Type B pancreatic cell (in vitro differentiated cells): ENCODE data around the gene SCAPER. TPM values are rescaled to one million over a fixed set of nuclear protein-coding genes. Genes with fewer than 3 reads are reported as not detected.

ENCODE experiments used
- DNase-seq: peaks from one replicate; pipeline ENCODE4 v3.0.0; 2021; ENCODE audit warnings: mixed read lengths; ENCODE audit not compliant: unreplicated experiment; ENCODE audit errors: extremely low spot score
- H3K27ac Mint-ChIP-seq: 2 replicates; pipeline ENCODE4 v1.8.0; 2021; ENCODE audit warnings: mild to moderate bottlenecking, mixed read lengths
- H3K27me3 Mint-ChIP-seq: 2 replicates; pipeline ENCODE4 v1.8.0; 2021; ENCODE audit warnings: mixed read lengths
- H3K36me3 Mint-ChIP-seq: 2 replicates; pipeline ENCODE4 v1.8.0; 2021; ENCODE audit warnings: mixed read lengths
- H3K4me1 Mint-ChIP-seq: one replicate; pipeline ENCODE4 v1.8.0; 2021; ENCODE audit warnings: mixed read lengths; ENCODE audit not compliant: unreplicated experiment
- H3K4me3 Mint-ChIP-seq: 2 replicates; pipeline ENCODE4 v1.8.0; 2021; ENCODE audit warnings: mild to moderate bottlenecking, mixed read lengths
- H3K9me3 Mint-ChIP-seq: 2 replicates; pipeline ENCODE4 v1.8.0; 2021; ENCODE audit warnings: mixed read lengths
- CTCF ChIP-seq: fragments of 200-600 bp; sonication (generic); conservative IDR thresholded peaks from 2 replicates; pipeline ENCODE4 v1.5.0; 2021; ENCODE audit warnings: antibody characterized with exemption, mild to moderate bottlenecking
- total RNA-seq: library from RNA; stranded (reverse); gene quantifications from 2 replicates; pipeline ENCODE4 v1.2.1, GENCODE V29; 2021; ENCODE audit warnings: low replicate concordance

SCAPER gene
- total RNA-seq, 1 donor from 2014 or later: 26.6 TPM

GRCh38 chr15:76391847-76392246 is 513.3 kb downstream of the SCAPER start:
- no peak for TF ChIP-seq CTCF

DNA sequence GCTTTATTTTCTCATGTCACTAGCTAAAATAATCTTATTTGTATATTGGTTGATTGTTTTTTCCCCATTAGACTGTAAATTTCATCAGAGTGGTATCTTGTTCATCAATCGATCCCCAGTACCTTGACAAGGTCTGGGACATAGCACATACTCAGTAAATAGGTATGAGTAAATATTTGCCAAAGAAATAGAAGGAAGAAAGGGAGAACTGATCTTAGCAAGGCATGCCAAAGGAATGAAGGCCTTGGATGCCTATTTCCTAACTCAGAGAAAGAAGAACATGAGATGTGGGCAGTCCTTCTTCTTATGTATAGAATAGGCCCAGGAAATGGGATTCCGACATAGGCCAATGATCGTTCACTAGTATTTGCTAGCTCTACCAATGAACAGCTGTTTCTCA is 513.8 kb downstream of the SCAPER start:
- H3K4me3 Mint-ChIP-seq: no peak overlapping the region
- peaks cover 2% of the 10 kb centered on the region for H3K27me3 Mint-ChIP-seq
- H3K4me1 Mint-ChIP-seq: no peaks in the 10 kb centered on the region
- no peaks in the 10 kb centered on the region for H3K9me3 Mint-ChIP-seq
- no peak for TF ChIP-seq CTCF
- no peak overlapping the region for H3K27ac Mint-ChIP-seq
- DNase-seq: no peak
- H3K36me3 Mint-ChIP-seq: peaks cover 3% of the 10 kb centered on the region

More at GRCh38 chr15:76391847-76392246, 513.3 kb downstream of the SCAPER start:
- Mint-ChIP-seq H3K4me3 (no peak overlapping the region), H3K27me3 (no peaks in the 10 kb centered on the region), H3K9me3 (no peaks in the 10 kb centered on the region), H3K27ac (no peak overlapping the region), H3K36me3 (no peaks in the 10 kb centered on the region), H3K4me1 (no peaks in the 10 kb centered on the region)
- DNase-seq: no peak

- Mint-ChIP-seq H3K27ac (no peak overlapping the region), H3K4me1 (no peaks in the 10 kb centered on the region), H3K4me3 (no peak overlapping the region), H3K9me3 (no peaks in the 10 kb centered on the region), H3K36me3 (peaks cover 5% of the 10 kb centered on the region), H3K27me3 (peaks cover 3% of the 10 kb centered on the region)
- no peak for DNase-seq
- no peak for TF ChIP-seq CTCF
Observed at GRCh38 chr15:76390571-76390970, 514.6 kb downstream of the SCAPER start.

DNA sequence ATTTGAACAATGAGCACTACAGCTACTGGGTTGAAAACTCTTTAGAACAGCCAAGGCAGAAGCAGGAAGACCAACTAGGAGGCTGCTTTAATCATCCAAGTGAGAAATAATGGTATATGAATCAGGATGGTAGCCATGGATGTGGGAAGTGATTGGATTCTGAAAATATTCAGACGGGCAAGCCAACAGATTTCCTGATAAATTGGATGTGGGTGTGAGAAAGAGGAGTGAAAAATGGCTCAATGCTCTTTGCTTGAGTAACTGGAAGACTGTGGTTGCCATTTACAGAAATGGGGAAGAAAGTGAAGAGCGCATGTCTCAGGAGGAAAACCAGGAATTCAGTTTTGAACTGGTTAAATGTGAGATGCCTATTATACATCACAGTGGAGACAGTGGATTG is 518.2 kb downstream of the SCAPER start:
- no peak overlapping the region for H3K27ac Mint-ChIP-seq
- H3K27me3 Mint-ChIP-seq: peaks cover 7% of the 10 kb centered on the region
- no peak for DNase-seq
- TF ChIP-seq CTCF: no peak
- peaks cover 4% of the 10 kb centered on the region for H3K4me1 Mint-ChIP-seq
- H3K9me3 Mint-ChIP-seq: no peaks in the 10 kb centered on the region
- no peak overlapping the region for H3K4me3 Mint-ChIP-seq
- H3K36me3 Mint-ChIP-seq: peaks cover 5% of the 10 kb centered on the region

GRCh38 chr15:76386178-76386577 is 519.0 kb downstream of the SCAPER start:
- Mint-ChIP-seq H3K4me3 (no peak overlapping the region), H3K9me3 (no peaks in the 10 kb centered on the region), H3K4me1 (peaks cover 4% of the 10 kb centered on the region), H3K36me3 (peaks cover 5% of the 10 kb centered on the region), H3K27ac (no peak overlapping the region), H3K27me3 (peaks cover 7% of the 10 kb centered on the region)
- no peak for TF ChIP-seq CTCF
- DNase-seq: no peak

DNA sequence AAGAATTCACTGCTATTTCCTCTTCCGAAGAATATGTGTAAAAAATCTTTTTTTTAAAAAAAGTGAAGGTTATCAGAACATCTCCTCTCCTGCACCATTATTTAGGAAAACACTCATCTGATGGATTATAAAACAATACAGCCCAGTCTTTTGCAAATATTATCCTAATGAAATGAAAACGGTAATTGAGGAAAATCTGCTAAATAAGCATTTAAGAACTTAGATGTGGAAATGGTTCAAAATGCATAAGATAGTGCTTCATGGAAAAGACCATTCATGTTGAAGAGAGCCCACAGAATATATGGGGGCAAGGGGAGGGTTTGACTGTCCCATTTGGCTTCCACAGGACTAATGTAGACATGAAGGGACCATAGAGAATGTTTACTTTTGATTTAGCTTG is 520.7 kb downstream of the SCAPER start:
- no peaks in the 10 kb centered on the region for H3K9me3 Mint-ChIP-seq
- peaks cover 10% of the 10 kb centered on the region for H3K4me1 Mint-ChIP-seq
- no peak overlapping the region for H3K4me3 Mint-ChIP-seq
- no peak for DNase-seq
- no peak for TF ChIP-seq CTCF
- peaks cover 5% of the 10 kb centered on the region for H3K36me3 Mint-ChIP-seq
- peaks cover 7% of the 10 kb centered on the region for H3K27me3 Mint-ChIP-seq
- H3K27ac Mint-ChIP-seq: no peak overlapping the region
